ENCODE data around the gene CACFD1. TPM values are rescaled to one million over a fixed set of nuclear protein-coding genes. Genes with fewer than 3 reads are reported as not detected.

CACFD1 gene
- total RNA-seq, 2 experiments from 2014 or later: 1.3 to 1.4 TPM

- ChIA-PET POLR2A (interaction anchor here (0.6 to 2.6 kb wide), 3 partner anchors 9 to 43 kb away, joined by 3 to 9 read pairs (median 4); no protein-coding TSS in a partner anchor), CTCF (interaction anchor here (2.1 kb wide), 1 partner anchor 18 kb away, joined by 12 read pairs; the partner anchor contains the start of gene SLC2A6)
- no peaks in the 10 kb centered on the region for H3K9me3 Mint-ChIP-seq
- ATAC-seq (no peak), DNase-seq (peak; percentile 66)
- H3K27me3 Mint-ChIP-seq: no peaks in the 10 kb centered on the region
- no peaks in the 10 kb centered on the region for H3K36me3 Mint-ChIP-seq (ENCODE audit: low read depth)
- H3K27ac Mint-ChIP-seq: peak overlapping the region; percentile 72
- intact Hi-C loops (cut with micrococcal nuclease): no loop called here
- peak overlapping the region; percentile 61 for H3K4me3 Mint-ChIP-seq
- peaks cover 8% of the 10 kb centered on the region for H3K4me1 Mint-ChIP-seq (ENCODE audit: low read depth)
- no peak for TF ChIP-seq CTCF (IDR thresholded peaks at IDR 0.05)
Measured at GRCh38 chr9:133460405-133461175, 812 bp downstream of the CACFD1 start.

GRCh38 chr9:133461975-133462374 lies 2.2 kb downstream of the CACFD1 start:
- Mint-ChIP-seq H3K4me1 (ENCODE audit: low read depth) (peaks cover 8% of the 10 kb centered on the region), H3K9me3 (no peaks in the 10 kb centered on the region), H3K36me3 (ENCODE audit: low read depth) (no peaks in the 10 kb centered on the region), H3K27me3 (no peaks in the 10 kb centered on the region), H3K4me3 (no peak overlapping the region), H3K27ac (no peak overlapping the region)
- ATAC-seq (no peak), DNase-seq (no peak)
- intact Hi-C loops (cut with micrococcal nuclease): no loop called here
- ChIA-PET CTCF (interaction anchor here (1.2 kb wide), 2 partner anchors 23 to 45 kb away, joined by 3 read pairs; no protein-coding TSS in a partner anchor), POLR2A (interaction anchor here (2.6 kb wide), 1 partner anchor 8 kb away, joined by 9 read pairs; no protein-coding TSS in a partner anchor)
- no peak for TF ChIP-seq CTCF (IDR thresholded peaks at IDR 0.05)

GRCh38 chr9:133463234-133463863 lies 3.6 kb downstream of the CACFD1 start:
- POLR2A ChIA-PET: no interaction called here
- CTCF ChIA-PET: interaction anchor here (1.2 kb wide), 2 partner anchors 22 to 46 kb away, joined by 3 read pairs; no protein-coding TSS in a partner anchor
- intact Hi-C loops (cut with micrococcal nuclease): no loop called here

GRCh38 chr9:133463864-133464615 lies 4.3 kb downstream of the CACFD1 start:
- H3K27ac Mint-ChIP-seq: no peak overlapping the region
- peaks cover 8% of the 10 kb centered on the region for H3K4me1 Mint-ChIP-seq (ENCODE audit: low read depth)
- ATAC-seq (no peak), DNase-seq (no peak)
- H3K36me3 Mint-ChIP-seq (ENCODE audit: low read depth): no peaks in the 10 kb centered on the region
- no peak for TF ChIP-seq CTCF (IDR thresholded peaks at IDR 0.05)
- POLR2A ChIA-PET: no interaction called here
- H3K9me3 Mint-ChIP-seq: no peaks in the 10 kb centered on the region
- CTCF ChIA-PET: no interaction called here
- intact Hi-C loops (cut with micrococcal nuclease): no loop called here
- no peaks in the 10 kb centered on the region for H3K27me3 Mint-ChIP-seq
- H3K4me3 Mint-ChIP-seq: no peak overlapping the region

More at GRCh38 chr9:133463234-133463863, 3.6 kb downstream of the CACFD1 start:
- TF ChIP-seq CTCF (IDR thresholded peaks at IDR 0.05): no peak
- no peaks in the 10 kb centered on the region for H3K36me3 Mint-ChIP-seq (ENCODE audit: low read depth)
- no peak for DNase-seq
- peaks cover 8% of the 10 kb centered on the region for H3K4me1 Mint-ChIP-seq (ENCODE audit: low read depth)
- no peak for ATAC-seq
- H3K4me3 Mint-ChIP-seq: no peak overlapping the region
- H3K9me3 Mint-ChIP-seq: no peaks in the 10 kb centered on the region
- no peaks in the 10 kb centered on the region for H3K27me3 Mint-ChIP-seq
- H3K27ac Mint-ChIP-seq: no peak overlapping the region

Data from activated CD8-positive, alpha-beta T cell treated with anti-CD3 and anti-CD28 coated beads for 36 hours (primary cell).